Lung (tissue), 12 donors: ENCODE measurements around the gene DNAJB12. TPM values are rescaled to one million over a fixed set of nuclear protein-coding genes. Genes with fewer than 3 reads are reported as not detected.
"Not testable (repeated sequence)": the region's sequence is repeated elsewhere in the genome, so short reads cannot be mapped to it uniquely, and the experiment has no call there.

ENCODE experiments used
- ATAC-seq: fragments of 200-7000 bp; cut with Tn5 transposase; one replicate; pipeline ENCODE4 v1.9.1; 2020; ENCODE audit warnings: moderate number of reproducible peaks; ENCODE audit not compliant: insufficient read depth, low FRiP score
- DNase-seq, 3 donors: peaks; one replicate each; pipeline ENCODE4 v3.0.0-alpha.2; 2013 to 2017
- H3K27ac ChIP-seq, 2 donors: one replicate each; pipeline ENCODE4 v1.5.1; 2013; ENCODE audit warnings: mild to moderate bottlenecking in 2 of 2, moderate library complexity in 2 of 2, control low read depth in 1 of 2, inconsistent platforms in 1 of 2, low read depth in 1 of 2, low read length in 1 of 2
- H3K27me3 ChIP-seq, 3 donors: one replicate each; pipeline ENCODE4 v1.5.1; 2013; ENCODE audit warnings: low read length in 2 of 3; ENCODE audit not compliant: control insufficient read depth in 3 of 3, insufficient read depth in 3 of 3
- H3K36me3 ChIP-seq, 4 donors: one replicate each; pipeline ENCODE4 v1.5.1; 2013; ENCODE audit warnings: low read length in 4 of 4, mild to moderate bottlenecking in 1 of 4, moderate library complexity in 1 of 4; ENCODE audit not compliant: control insufficient read depth in 4 of 4, insufficient read depth in 4 of 4
- H3K4me1 ChIP-seq, 5 donors: one replicate each; pipeline ENCODE4 v1.5.1; 2013; ENCODE audit warnings: low read length in 5 of 5, mild to moderate bottlenecking in 2 of 5, moderate library complexity in 1 of 5; ENCODE audit not compliant: control insufficient read depth in 5 of 5, insufficient read depth in 5 of 5
- H3K4me3 ChIP-seq: one replicate; pipeline ENCODE4 v1.5.1; 2013; ENCODE audit warnings: mild to moderate bottlenecking, control low read depth, moderate library complexity
- H3K9ac ChIP-seq, 2 donors: one replicate each; pipeline ENCODE4 v1.5.1; 2013; ENCODE audit warnings: low read length in 2 of 2, control low read depth in 1 of 2; ENCODE audit not compliant: insufficient read depth in 1 of 2
- H3K9me3 ChIP-seq, 4 donors: one replicate each; pipeline ENCODE4 v1.5.1; 2013; ENCODE audit warnings: low read length in 3 of 4, mild to moderate bottlenecking in 1 of 4, moderate library complexity in 1 of 4; ENCODE audit not compliant: control insufficient read depth in 4 of 4, insufficient read depth in 3 of 4
- CTCF ChIP-seq: IDR thresholded peaks from 2 replicates; pipeline ENCODE4 v1.5.1; 2012; ENCODE audit warnings: mild to moderate bottlenecking; ENCODE audit errors: control extremely low read depth, extremely low read depth
- WGBS, 2 donors: extraction: QIAGEN DNeasy Blood & Tissue Kit; methylation state at CpG; one replicate each; pipeline ENCODE4 v1.1.7; 2013; 5-methylcytosine and 5-hydroxymethylcytosine counted together
- polyA plus RNA-seq, 2 donors: library from polyadenylated mRNA; stranded (reverse); fragments of 200-250 nt; gene quantifications; one replicate each; pipeline ENCODE4 v1.2.1, GENCODE V29; 2013
- total RNA-seq, 2 donors: library from RNA; depleted of rRNA in 1 of 2; stranded (reverse); fragments of >200 nt in 1 of 2; gene quantifications; one replicate each; pipeline ENCODE4 v1.2.1, GENCODE V29; 2014 to 2021
- donor health status: control.
- donor health status: control.
- donor health status: Bipolar disorder and iron deficiency.
- donor health status: healthy.
- donor health status: DM: yes; HTN: yes; CAD: no.

Gene DNAJB12
- total and polyA plus RNA-seq, 4 donors = 30.0 to 38.7 (median 32.1) TPM

- Histone ChIP-seq H3K27me3 (no peaks in the 10 kb centered on the region), H3K27ac (peak overlapping the region in 1 of 2 donors; percentile 69), H3K9me3 (no peaks in the 10 kb centered on the region), H3K4me3 (no peak overlapping the region), H3K36me3 (peaks cover 0 to 2% (median under 1%) of the 10 kb centered on the region in 4 donors), H3K9ac (no peak overlapping the region), H3K4me1 (peaks cover 4 to 46% (median 17%) of the 10 kb centered on the region in 5 donors)
- ATAC-seq (no peak), DNase-seq (no peak)
- WGBS, 2 donors = 66 to 72% methylated on average over 11 of the region's 11 CpGs
- no peak for TF ChIP-seq CTCF
Observed at GRCh38 chr10:72329290-72330068, 25.2 kb downstream of the DNAJB12 start.

GRCh38 chr10:72328829-72329204 is 25.9 kb downstream of the DNAJB12 start:
- Histone ChIP-seq H3K27me3 (no peaks in the 10 kb centered on the region), H3K9ac (no peak overlapping the region), H3K4me3 (no peak overlapping the region), H3K27ac (peak overlapping the region in 1 of 2 donors; percentile 89), H3K36me3 (peaks cover 0 to 2% (median 0%) of the 10 kb centered on the region in 4 donors), H3K9me3 (no peaks in the 10 kb centered on the region), H3K4me1 (peaks cover 4 to 42% (median 14%) of the 10 kb centered on the region in 5 donors)
- DNase-seq = no peak
- no peak for ATAC-seq
- 41 to 52% methylated on average over 5 of the region's 5 CpGs for WGBS, 2 donors
- no peak for TF ChIP-seq CTCF

GRCh38 chr10:72328045-72328828 is 26.5 kb downstream of the DNAJB12 start:
- ATAC-seq = no peak
- WGBS, 2 donors = 29 to 53% methylated on average over 14 of the region's 14 CpGs
- H3K9ac ChIP-seq = no peak overlapping the region

GRCh38 chr10:72326665-72327603 is 27.8 kb downstream of the DNAJB12 start:
- H3K9me3 ChIP-seq, H3K36me3 ChIP-seq, H3K4me3 ChIP-seq, DNase-seq, H3K27me3 ChIP-seq, ATAC-seq, H3K9ac ChIP-seq: not testable (repeated sequence)
- Histone ChIP-seq H3K27ac (peak overlapping the region in 1 of 2 donors; percentile 9), H3K4me1 (peaks cover 4 to 44% (median 20%) of the 10 kb centered on the region in 5 donors)
- 54 to 75% methylated on average over 32 of the region's 32 CpGs for WGBS, 2 donors

More at GRCh38 chr10:72328045-72328828, 26.5 kb downstream of the DNAJB12 start:
- Histone ChIP-seq H3K36me3 (no peaks in the 10 kb centered on the region), H3K27ac (peak overlapping the region; percentile 52 to 89), H3K27me3 (no peaks in the 10 kb centered on the region), H3K9me3 (no peaks in the 10 kb centered on the region), H3K4me1 (peaks cover 4 to 45% (median 19%) of the 10 kb centered on the region in 5 donors), H3K4me3 (no peak overlapping the region)
- peak; percentile 71 to 83 (median 79) for DNase-seq
- peak; percentile 42 for TF ChIP-seq CTCF
